GM18909 (cell line): ENCODE measurements around the gene TASOR2.
A peak's percentile ranks its signal among the peaks of the same experiment; 100 is the strongest.

Source experiments
- ATAC-seq: cut with Tn5 transposase; IDR thresholded peaks from one replicate; pipeline ENCODE4 v1.9.1; 2021; ENCODE audit warnings: mild to moderate bottlenecking; ENCODE audit not compliant: unreplicated experiment, poor library complexity

Gene TASOR2

GRCh38 chr10:5683065-5683464 lies 1.6 kb upstream of the TASOR2 start:
- ATAC-seq: no peak

GRCh38 chr10:5684971-5685763 lies 529 bp downstream of the TASOR2 start:
- peak; percentile 54 for ATAC-seq

DNA sequence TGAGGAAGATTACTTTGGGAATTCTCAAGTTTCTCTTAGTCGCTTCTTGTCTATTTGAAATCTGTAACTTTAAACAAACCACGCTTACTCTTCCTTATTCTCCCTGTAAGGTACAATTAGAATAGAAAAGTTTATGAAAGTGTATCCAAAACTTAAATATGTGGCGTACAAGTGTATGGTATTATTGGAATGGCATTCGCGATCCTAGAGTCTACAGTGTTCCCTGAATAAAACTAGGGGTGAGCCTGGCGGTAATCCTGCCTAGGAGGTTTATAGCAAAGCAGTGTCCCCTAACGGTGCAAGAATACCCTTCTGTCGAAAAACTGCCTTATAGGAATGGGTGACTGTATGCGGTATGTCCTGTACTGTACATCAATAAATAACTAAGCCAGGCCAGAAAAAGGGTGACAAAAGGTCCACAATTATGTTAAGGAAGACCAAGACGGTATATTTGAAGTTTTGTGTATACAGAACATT lies 1.2 kb downstream of the TASOR2 start:
- no peak for ATAC-seq

- ATAC-seq: no peak
Observed at GRCh38 chr10:5688587-5688986, 3.9 kb downstream of the TASOR2 start.

- no peak for ATAC-seq
Observed at GRCh38 chr10:5691786-5692185, 7.1 kb downstream of the TASOR2 start.

DNA sequence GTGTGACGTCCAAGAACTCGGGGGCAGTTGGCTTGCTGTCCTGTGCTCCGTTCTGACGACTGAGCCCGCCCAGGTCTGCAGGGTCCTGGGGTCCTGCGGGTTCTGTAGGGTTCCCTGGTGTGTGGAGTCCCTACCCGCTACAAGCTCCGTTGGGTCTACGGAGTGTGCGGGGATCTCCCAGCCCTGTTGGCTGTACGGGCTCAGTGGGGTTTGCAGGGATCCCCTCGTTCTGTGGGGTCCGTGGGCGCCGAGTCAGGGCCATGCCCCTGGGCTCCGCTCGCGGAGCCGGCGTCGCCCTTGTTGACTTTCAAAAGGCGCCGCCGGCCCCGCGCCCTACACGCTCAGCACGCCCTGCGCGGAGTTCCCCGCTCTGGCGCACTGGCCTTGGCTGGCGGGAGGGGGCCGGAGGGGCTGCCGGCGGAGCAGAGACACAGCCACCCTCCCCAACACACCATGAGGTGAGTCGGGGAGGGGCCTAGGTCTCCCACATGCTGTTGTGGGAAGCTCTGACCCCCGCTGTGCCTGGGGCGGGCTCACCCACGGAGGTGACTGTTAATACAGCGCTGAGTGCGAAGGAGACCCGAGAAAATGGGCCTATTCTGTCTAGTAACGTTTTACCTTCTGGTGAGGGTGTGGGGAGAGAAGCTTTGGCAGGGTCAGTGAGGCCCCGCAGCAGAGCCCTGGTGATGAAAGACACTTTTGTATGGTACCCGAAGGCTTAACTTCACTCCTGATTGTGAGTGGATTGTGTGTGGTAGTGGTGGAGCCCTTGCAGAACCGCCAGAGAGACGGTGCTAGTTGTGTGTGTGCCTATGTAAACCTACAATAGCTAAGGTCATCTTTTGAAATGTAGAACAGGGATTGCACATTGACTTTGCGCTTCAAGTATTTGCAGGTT lies 8.1 kb downstream of the TASOR2 start:
- ATAC-seq: peak; percentile 84

DNA sequence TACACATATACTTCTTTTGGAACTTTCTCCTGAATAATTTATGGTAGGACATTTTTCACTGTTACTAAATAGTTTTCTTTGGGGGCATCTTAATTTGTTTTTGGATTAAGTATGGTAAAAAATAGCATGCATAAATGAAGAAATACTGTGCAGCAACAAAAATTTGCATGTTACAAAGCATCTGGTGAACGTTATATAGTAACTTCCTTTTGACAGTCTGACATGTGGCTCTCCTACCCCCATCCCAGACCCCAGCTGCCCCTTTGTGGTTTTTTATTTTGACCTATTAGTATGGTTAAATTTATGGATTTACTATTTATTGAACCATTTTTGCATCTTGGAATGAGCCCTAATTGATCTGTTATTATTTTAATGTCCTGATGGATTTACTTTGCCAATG lies 9.9 kb downstream of the TASOR2 start:
- ATAC-seq: no peak

GRCh38 chr10:5697342-5697741 lies 12.7 kb downstream of the TASOR2 start:
- ATAC-seq: no peak

DNA sequence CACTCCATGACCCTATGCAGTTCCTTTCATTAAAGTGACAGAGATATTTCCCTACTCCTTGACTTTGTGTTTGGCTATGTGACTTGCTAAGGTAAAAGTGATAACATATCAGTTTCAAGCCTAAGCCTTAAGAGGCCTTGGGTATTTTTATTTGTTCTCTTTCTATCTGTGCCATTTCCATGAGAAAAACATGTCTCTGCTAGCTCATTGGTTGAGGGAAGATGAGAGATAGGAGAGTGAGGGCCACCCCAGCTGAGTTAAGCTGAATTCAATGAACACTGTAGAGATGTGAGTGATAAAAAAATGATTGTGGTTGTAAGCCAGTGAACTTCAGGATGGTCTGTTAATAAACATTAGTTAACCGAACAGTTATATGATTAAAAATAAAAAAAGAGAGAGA lies 13.4 kb downstream of the TASOR2 start:
- ATAC-seq: no peak

- ATAC-seq: no peak
Observed at GRCh38 chr10:5708356-5708755, 23.7 kb downstream of the TASOR2 start.

GRCh38 chr10:5709865-5710264 lies 25.2 kb downstream of the TASOR2 start:
- no peak for ATAC-seq

- no peak for ATAC-seq
Observed at GRCh38 chr10:5710859-5711258, 26.2 kb downstream of the TASOR2 start.

GRCh38 chr10:5711642-5712041 lies 27.0 kb downstream of the TASOR2 start:
- ATAC-seq: no peak

DNA sequence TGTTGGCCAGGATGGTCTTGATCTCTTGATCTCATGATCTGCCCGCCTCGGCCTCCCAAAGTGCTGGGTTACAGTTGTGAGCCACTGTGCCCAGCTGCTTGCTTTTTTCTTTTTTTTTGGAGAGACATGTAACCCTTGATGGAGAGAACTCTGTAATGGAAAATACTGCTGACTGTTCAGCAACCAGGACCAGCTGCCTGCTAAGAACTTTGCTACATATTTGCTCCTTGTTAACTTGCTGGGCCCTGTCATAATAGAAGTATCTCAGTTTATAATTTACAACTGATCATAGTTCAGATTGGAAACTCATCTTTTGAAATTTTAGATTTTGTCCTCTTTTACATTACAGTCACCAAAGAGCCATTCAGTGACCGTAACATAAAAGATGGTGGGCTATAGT lies 34.9 kb downstream of the TASOR2 start:
- ATAC-seq: no peak

DNA sequence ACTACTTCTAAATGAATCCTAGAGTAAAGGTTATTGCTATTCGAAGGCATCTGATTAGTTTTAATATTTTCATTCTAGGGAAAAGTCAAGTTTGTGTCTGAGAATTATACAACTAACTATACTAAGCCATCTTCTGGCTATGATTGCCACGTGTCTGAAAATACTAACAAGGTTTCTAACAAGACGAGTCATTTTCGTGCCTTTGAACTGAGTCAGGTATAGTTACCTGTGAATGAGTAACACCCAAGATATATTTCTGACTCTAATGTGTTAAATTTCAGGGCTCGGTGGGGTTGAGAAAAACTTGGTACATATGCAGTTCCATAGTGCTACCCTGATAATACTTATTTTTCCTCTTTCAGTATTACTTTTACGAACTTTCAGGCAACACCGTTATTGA lies 35.5 kb downstream of the TASOR2 start:
- no peak for ATAC-seq

- no peak for ATAC-seq
Observed at GRCh38 chr10:5723692-5724091, 39.1 kb downstream of the TASOR2 start.

GRCh38 chr10:5730766-5731165 lies 46.1 kb downstream of the TASOR2 start:
- ATAC-seq: no peak

GRCh38 chr10:5731559-5731958 lies 46.9 kb downstream of the TASOR2 start:
- no peak for ATAC-seq

GRCh38 chr10:5732141-5732540 lies 47.5 kb downstream of the TASOR2 start:
- no peak for ATAC-seq
